K562 (cell line): ENCODE data around the gene ACSBG1.

Experiments
- CEBPB ChIP-seq: fragments of 450-650 bp; IDR thresholded peaks from 2 replicates; pipeline ENCODE4 v1.6.1; 2016; ENCODE audit warnings: missing genetic modification characterization, missing compliant biosample characterization
- CTCF ChIP-seq, 3 experiments: IDR thresholded peaks in 2 of 3; conservative IDR thresholded peaks in 1 of 3; 2 replicates each; pipeline ENCODE4 v1.5.1; 2011 to 2012; ENCODE audit warnings: low read length in 3 of 3, mild to moderate bottlenecking in 3 of 3, control low read depth in 2 of 3, improper control_type of control experiment in 1 of 3, inconsistent platforms in 1 of 3, low read depth in 1 of 3, mixed read lengths in 1 of 3, moderate library complexity in 1 of 3; ENCODE audit not compliant: insufficient read depth in 2 of 3
- ETS2 ChIP-seq: IDR thresholded peaks from 2 replicates; pipeline ENCODE4 v1.6.1; 2016; ENCODE audit warnings: borderline replicate concordance, missing genetic modification characterization, mild to moderate bottlenecking, moderate library complexity, missing compliant biosample characterization; ENCODE audit not compliant: poor library complexity, severe bottlenecking
- KLF13 ChIP-seq: fragments of 450-650 bp; IDR thresholded peaks from 2 replicates; pipeline ENCODE4 v1.6.1; 2016; ENCODE audit warnings: missing genetic modification characterization, low read depth, mild to moderate bottlenecking, missing compliant biosample characterization, moderate library complexity, borderline replicate concordance
- MAZ ChIP-seq, 2 experiments: fragments of 450-650 bp in 1 of 2; sonication (generic) in 1 of 2; formaldehyde crosslinking; IDR thresholded peaks in 1 of 2; conservative IDR thresholded peaks in 1 of 2; 2 replicates each; pipeline versions ENCODE4 v1.4.0 to v1.5.0; 2020; ENCODE audit warnings: mild to moderate bottlenecking in 1 of 2, missing genetic modification reagents in 1 of 2
- NEUROD1 ChIP-seq: fragments of 150-350 bp; IDR thresholded peaks from 2 replicates; pipeline ENCODE4 v1.6.1; 2014; ENCODE audit warnings: borderline replicate concordance, low read length, low read depth; ENCODE audit not compliant: partially characterized antibody
- PHF8 ChIP-seq: fragments of 200-600 bp; sonication (generic); IDR thresholded peaks from 2 replicates; pipeline ENCODE4 v1.6.1; 2012; ENCODE audit warnings: mixed run types, mild to moderate bottlenecking, inconsistent platforms, low read length, moderate library complexity, borderline replicate concordance
- RERE ChIP-seq: sonication (generic); formaldehyde crosslinking; IDR thresholded peaks from 2 replicates; pipeline ENCODE4 v1.8.0; 2023; ENCODE audit warnings: missing genetic modification reagents, mild to moderate bottlenecking, borderline replicate concordance
- SMARCC2 ChIP-seq: fragments of 450-650 bp; IDR thresholded peaks from 2 replicates; pipeline ENCODE4 v1.6.1; 2017; ENCODE audit warnings: antibody characterized with exemption, moderate library complexity, mild to moderate bottlenecking, low read depth
- SP2 ChIP-seq: IDR thresholded peaks from 2 replicates; pipeline ENCODE4 v1.6.1; 2011; ENCODE audit warnings: mild to moderate bottlenecking, low read depth, low read length, moderate library complexity; ENCODE audit not compliant: poor library complexity, severe bottlenecking; ENCODE audit errors: extremely low read depth
- TEAD4 ChIP-seq, 2 experiments: sonication (generic) in 1 of 2; formaldehyde crosslinking in 1 of 2; IDR thresholded peaks; 2 replicates each; pipeline versions ENCODE4 v1.6.1 to v1.8.0; 2012 to 2022; ENCODE audit warnings: borderline replicate concordance in 1 of 2, inconsistent platforms in 1 of 2, low read length in 1 of 2, mild to moderate bottlenecking in 1 of 2, missing genetic modification reagents in 1 of 2
- ZBTB2 ChIP-seq: fragments of 450-650 bp; IDR thresholded peaks from 2 replicates; pipeline ENCODE4 v1.6.1; 2016; ENCODE audit warnings: antibody characterized with exemption
- ZNF121 ChIP-seq: sonication (generic); formaldehyde crosslinking; conservative IDR thresholded peaks from 2 replicates; pipeline ENCODE4 v1.8.0; 2022; ENCODE audit warnings: missing genetic modification reagents
- ZNF133 ChIP-seq: fragments of 250-450 bp; sonication (Bioruptor Pico); IDR thresholded peaks from 2 replicates; pipeline ENCODE4 v1.4.0; 2020; ENCODE audit warnings: mild to moderate bottlenecking

GRCh38 chr15:78171864-78172472 lies 62.4 kb downstream of the ACSBG1 start:
- TF ChIP-seq CEBPB (tag) = no peak
- TF ChIP-seq PHF8 = no peak
- TF ChIP-seq MAZ (CRISPR knock-in tag; conservative IDR thresholded peaks at IDR 0.05 in 1 of 2, IDR thresholded peaks at IDR 0.05 in 1 of 2) = no peak
- no peak for TF ChIP-seq NEUROD1
- TF ChIP-seq CTCF (IDR thresholded peaks at IDR 0.05 in 2 of 3, conservative IDR thresholded peaks at IDR 0.05 in 1 of 3; ENCODE audit: insufficient read depth in 2 of 3, low read depth in 1 of 3, low read length in 3 of 3) = no peak
- no peak for TF ChIP-seq SMARCC2
- no peak for TF ChIP-seq RERE (CRISPR knock-in tag)
- no peak for TF ChIP-seq KLF13 (tag)
- no peak for TF ChIP-seq ZNF121 (CRISPR knock-in tag)
- no peak for TF ChIP-seq ZNF133 (CRISPR knock-in tag)
- no peak for TF ChIP-seq ETS2 (tag)
- TF ChIP-seq ZBTB2 = no peak
- no peak for TF ChIP-seq SP2
- no peak for TF ChIP-seq TEAD4 (IDR thresholded peaks at IDR 0.05; ENCODE audit: low read length)
- TF ChIP-seq TEAD4 (CRISPR knock-in tag; IDR thresholded peaks at IDR 0.05; ENCODE audit: borderline replicate concordance) = no peak
